NB4 (cell line): Measurements from ENCODE around the gene LCAT.

ENCODE experiments used
- DNase-seq: peaks from one replicate; pipeline ENCODE4 v3.0.0; 2010; ENCODE audit warnings: low read depth
- H3K4me3 ChIP-seq: one replicate; pipeline ENCODE4 v1.5.1; 2011; ENCODE audit warnings: mild to moderate bottlenecking, low read depth, low read length, moderate library complexity
- CTCF ChIP-seq: IDR thresholded peaks from one replicate; pipeline ENCODE4 v1.5.1; 2012; ENCODE audit warnings: low read depth, low read length
- MAX ChIP-seq: IDR thresholded peaks from 2 replicates; pipeline ENCODE4 v1.6.1; 2011; ENCODE audit warnings: low read depth, low read length
- MYC ChIP-seq: IDR thresholded peaks from 2 replicates; pipeline ENCODE4 v1.6.1; 2011; ENCODE audit warnings: low read depth, low read length
- POLR2A ChIP-seq: IDR thresholded peaks from 2 replicates; pipeline ENCODE4 v1.6.1; 2011; ENCODE audit warnings: mild to moderate bottlenecking; ENCODE audit not compliant: insufficient read length; ENCODE audit errors: extremely low read depth

Gene LCAT

GRCh38 chr16:67969254-67970039, 25.5 kb upstream of the LCAT start:
- H3K4me3 ChIP-seq, result no peak overlapping the region
- TF ChIP-seq CTCF (no peak), POLR2A (no peak), MAX (no peak), MYC (no peak)
- DNase-seq, result no peak

- no peak for TF ChIP-seq CTCF
- peak; percentile 21 for TF ChIP-seq POLR2A
- H3K4me3 ChIP-seq, result peak within 1 kb of the TSS; percentile 64
- DNase-seq, result peak; percentile 89
These were observed 24.7 kb upstream of the LCAT start, which contains the start of gene SLC12A4 for GRCh38 chr16:67968400-67969253. SLC12A4 (minus strand) TSS chr16:67968637; CDS start chr16:67968553, 84 bp downstream.

- peak overlapping the region; percentile 64 for H3K4me3 ChIP-seq
- TF ChIP-seq CTCF, result no peak
- no peak for TF ChIP-seq POLR2A
- no peak for TF ChIP-seq MYC
- TF ChIP-seq MAX, result no peak
- peak; percentile 61 for DNase-seq
These were observed 24.1 kb upstream of the LCAT start for GRCh38 chr16:67967958-67968399.

- TF ChIP-seq MAX (no peak), POLR2A (no peak), MYC (no peak), CTCF (no peak)
- peak overlapping the region; percentile 64 for H3K4me3 ChIP-seq
- no peak for DNase-seq
These were observed 23.4 kb upstream of the LCAT start for GRCh38 chr16:67967183-67967957.

GRCh38 chr16:67966549-67967182, 22.7 kb upstream of the LCAT start:
- no peak overlapping the region for H3K4me3 ChIP-seq
- DNase-seq, result peak; percentile 59
- TF ChIP-seq MYC (no peak), CTCF (no peak), POLR2A (no peak), MAX (no peak)
